Measurements from ENCODE around the gene SHLD1.

GRCh38 chr20:5757949-5758348 lies 7.7 kb downstream of the SHLD1 start:
- TF ChIP-seq CTCF (IDR thresholded peaks at IDR 0.05; ENCODE audit: insufficient read depth, low read depth, low read length), result no peak
- TF ChIP-seq EZH2 (IDR thresholded peaks at IDR 0.05; ENCODE audit: insufficient read depth, low read length), result no peak
